GM10266 (cell line): ENCODE measurements around the gene LSM10.

ENCODE experiments used
- DNase-seq: peaks from one replicate; pipeline ENCODE4 v3.0.0; 2012; ENCODE audit errors: extremely low spot score
- CTCF ChIP-seq: IDR thresholded peaks from 2 replicates; pipeline ENCODE4 v1.5.1; 2012; ENCODE audit warnings: mild to moderate bottlenecking, low read depth; ENCODE audit not compliant: control insufficient read depth, insufficient read depth; ENCODE audit errors: missing control alignments

Gene LSM10

GRCh38 chr1:36397378-36398230 is at the start of gene LSM10:
Gene LSM10, minus strand, starts transcription at chr1:36397908. Its CDS starts 3,779 bp downstream, at chr1:36394129.
- no peak for TF ChIP-seq CTCF
- peak; percentile 87 for DNase-seq

- no peak for TF ChIP-seq CTCF
- no peak for DNase-seq
Observed at GRCh38 chr1:36447450-36447849, 49.7 kb upstream of the LSM10 start.

- DNase-seq, result no peak
- no peak for TF ChIP-seq CTCF
Observed at GRCh38 chr1:36446746-36447145, 49.0 kb upstream of the LSM10 start.

- peak; percentile 53 for DNase-seq
- peak; percentile 56 for TF ChIP-seq CTCF
Observed at GRCh38 chr1:36446271-36446670, 48.6 kb upstream of the LSM10 start.

- DNase-seq, result no peak
- TF ChIP-seq CTCF, result no peak
Observed at GRCh38 chr1:36443297-36443696, 45.6 kb upstream of the LSM10 start.

- no peak for DNase-seq
- no peak for TF ChIP-seq CTCF
Observed at GRCh38 chr1:36442337-36442736, 44.6 kb upstream of the LSM10 start.

- no peak for DNase-seq
- no peak for TF ChIP-seq CTCF
Observed at GRCh38 chr1:36440646-36441045, 42.9 kb upstream of the LSM10 start.
